H1 (cell line): ENCODE data around the gene NSD2. TPM values are rescaled to one million over a fixed set of nuclear protein-coding genes. Genes with fewer than 3 reads are reported as not detected.

Source experiments
- CTCF ChIA-PET: fragments of 300-600 bp; sonication (Branson Sonifier 250); formaldehyde crosslinking; loops from one replicate; lab custom pipeline; 2021; ENCODE audit not compliant: partially characterized antibody; lab: Charles Lee
- POLR2A ChIA-PET: fragments of 300-600 bp; sonication (Branson Sonifier 250); formaldehyde crosslinking; loops from one replicate; lab custom pipeline; 2021; ENCODE audit warnings: inconsistent platforms; ENCODE audit not compliant: partially characterized antibody; lab: Charles Lee
- DNase-seq, 2 experiments: peaks; one replicate each; pipeline versions ENCODE4 v3.0.0 to v3.0.0-alpha.2; 2010 to 2022; ENCODE audit warnings: low spot score in 2 of 2, low read depth in 1 of 2, mixed read lengths in 1 of 2
- FAIRE-seq: peaks from 2 replicates; lab custom pipeline; 2011; peaks lifted over from hg19 to GRCh38; lab: Jason Lieb, UNC
- H2AFZ ChIP-seq: 2 replicates; pipeline ENCODE4 v1.8.1; 2012; ENCODE audit warnings: low read length, inconsistent platforms
- H2AK5ac ChIP-seq: 2 replicates; pipeline ENCODE4 v1.6.1; 2013; ENCODE audit warnings: low read depth, low read length
- H2BK120ac ChIP-seq: replicated peaks from 2 replicates; pipeline ENCODE3; 2013; ENCODE audit warnings: low read depth, low read length, inconsistent platforms
- H2BK12ac ChIP-seq: 2 replicates; pipeline ENCODE4 v1.6.1; 2013; ENCODE audit warnings: low read depth, low read length
- H2BK15ac ChIP-seq: 2 replicates; pipeline ENCODE4 v1.6.1; 2013; ENCODE audit warnings: low read length
- H2BK20ac ChIP-seq: 2 replicates; pipeline ENCODE4 v1.6.1; 2013; ENCODE audit warnings: low read length
- H2BK5ac ChIP-seq: 2 replicates; pipeline ENCODE4 v1.6.1; 2013; ENCODE audit warnings: low read depth, low read length
- H3K14ac ChIP-seq: 2 replicates; pipeline ENCODE4 v1.6.1; 2013; ENCODE audit warnings: inconsistent platforms; ENCODE audit not compliant: insufficient read length
- H3K18ac ChIP-seq: 2 replicates; pipeline ENCODE4 v1.6.1; 2013; ENCODE audit warnings: low read length; ENCODE audit errors: extremely low read depth
- H3K23ac ChIP-seq: 2 replicates; pipeline ENCODE4 v1.6.1; 2013; ENCODE audit warnings: inconsistent platforms; ENCODE audit not compliant: insufficient read length
- H3K23me2 ChIP-seq: 2 replicates; pipeline ENCODE4 v1.6.1; 2013; ENCODE audit warnings: low read depth, low read length
- H3K27ac ChIP-seq: 2 replicates; pipeline ENCODE4 v1.6.1; 2011; ENCODE audit warnings: low read depth, low read length, inconsistent platforms
- H3K27me3 ChIP-seq, 4 experiments: replicated peaks in 1 of 4; 1 replicate in 1 of 4; 2 replicates in 3 of 4; pipeline versions ENCODE4 v1.6.1 to v1.8.1; 2011 to 2013; ENCODE audit warnings: low read length in 3 of 4, mild to moderate bottlenecking in 3 of 4, inconsistent platforms in 2 of 4, mixed read lengths in 2 of 4, moderate library complexity in 1 of 4; ENCODE audit not compliant: control insufficient read depth in 3 of 4, insufficient read depth in 3 of 4; ENCODE audit errors: extremely low read depth in 1 of 4
- H3K36me3 ChIP-seq, 4 experiments: 2 replicates each; pipeline versions ENCODE4 v1.6.1 to v1.8.1; 2011 to 2013; ENCODE audit warnings: mild to moderate bottlenecking in 4 of 4, low read length in 3 of 4, moderate library complexity in 2 of 4, control low read depth in 1 of 4, inconsistent platforms in 1 of 4; ENCODE audit not compliant: insufficient read depth in 4 of 4, control insufficient read depth in 2 of 4
- H3K4ac ChIP-seq: replicated peaks from 2 replicates; pipeline ENCODE3; 2013; ENCODE audit warnings: low read length, low read depth, mixed read lengths, inconsistent platforms; ENCODE audit not compliant: insufficient read length
- H3K4me1 ChIP-seq, 4 experiments: replicated peaks in 1 of 4; 1 replicate in 1 of 4; 2 replicates in 3 of 4; pipeline versions ENCODE4 v1.6.1 to v1.8.1; 2011 to 2013; ENCODE audit warnings: low read length in 3 of 4, inconsistent platforms in 2 of 4, mixed read lengths in 1 of 4; ENCODE audit not compliant: insufficient read depth in 4 of 4, control insufficient read depth in 3 of 4
- H3K4me2 ChIP-seq, 2 experiments: 2 replicates each; pipeline versions ENCODE4 v1.6.1 to v1.8.1; 2011 to 2013; ENCODE audit warnings: low read depth in 2 of 2, low read length in 2 of 2, control low read depth in 1 of 2, inconsistent platforms in 1 of 2, mild to moderate bottlenecking in 1 of 2; ENCODE audit not compliant: insufficient read depth in 1 of 2
- H3K4me3 ChIP-seq, 4 experiments: fragments of 200-600, 300-600 bp in 1 of 4; sonication (generic), shearing (Covaris generic), sonication (Bioruptor Twin) in 1 of 4; 2 replicates each; pipeline versions ENCODE4 v1.5.1 to v1.8.1; 2011 to 2016; ENCODE audit warnings: low read length in 4 of 4, low read depth in 3 of 4, control low read depth in 2 of 4, inconsistent platforms in 2 of 4, mild to moderate bottlenecking in 2 of 4, mixed read lengths in 1 of 4, moderate library complexity in 1 of 4; ENCODE audit not compliant: insufficient read depth in 2 of 4; ENCODE audit errors: extremely low read depth in 1 of 4
- H3K56ac ChIP-seq: replicated peaks from 2 replicates; pipeline ENCODE3; 2013; ENCODE audit warnings: low read depth, mild to moderate bottlenecking, mixed read lengths, low read length, inconsistent platforms; ENCODE audit not compliant: insufficient read length
- H3K79me1 ChIP-seq: 2 replicates; pipeline ENCODE4 v1.6.1; 2013; ENCODE audit warnings: low read depth, low read length, control low read depth
- H3K79me2 ChIP-seq, 2 experiments: 2 replicates each; pipeline versions ENCODE4 v1.6.1 to v1.8.1; 2012 to 2013; ENCODE audit warnings: low read length in 2 of 2, mild to moderate bottlenecking in 2 of 2, inconsistent platforms in 1 of 2; ENCODE audit not compliant: insufficient read depth in 2 of 2, control insufficient read depth in 1 of 2
- H3K9ac ChIP-seq, 4 experiments: replicated peaks in 1 of 4; 1 replicate in 1 of 4; 2 replicates in 3 of 4; pipeline versions ENCODE4 v1.6.1 to v1.8.1; 2011 to 2013; ENCODE audit warnings: low read depth in 3 of 4, low read length in 3 of 4, control low read depth in 2 of 4, mild to moderate bottlenecking in 2 of 4, moderate library complexity in 2 of 4, inconsistent platforms in 1 of 4; ENCODE audit errors: extremely low read depth in 1 of 4
- H3K9me3 ChIP-seq, 2 experiments: 2 replicates each; pipeline versions ENCODE4 v1.6.1 to v1.8.1; 2012 to 2013; ENCODE audit warnings: mild to moderate bottlenecking in 2 of 2, moderate library complexity in 2 of 2, control low read depth in 1 of 2, inconsistent platforms in 1 of 2, low read depth in 1 of 2, low read length in 1 of 2, mixed read lengths in 1 of 2; ENCODE audit not compliant: insufficient read depth in 2 of 2
- H4K20me1 ChIP-seq, 2 experiments: replicated peaks in 1 of 2; 2 replicates each; pipeline versions ENCODE3 to v1.8.1; 2011 to 2013; ENCODE audit warnings: inconsistent platforms in 2 of 2, low read length in 2 of 2, mild to moderate bottlenecking in 1 of 2; ENCODE audit not compliant: insufficient read depth in 2 of 2, control insufficient read depth in 1 of 2
- H4K5ac ChIP-seq: 2 replicates; pipeline ENCODE4 v1.6.1; 2013; ENCODE audit warnings: low read length, low read depth, mixed read lengths, inconsistent platforms; ENCODE audit not compliant: insufficient read length
- H4K8ac ChIP-seq: 2 replicates; pipeline ENCODE4 v1.8.0; 2013; ENCODE audit warnings: mild to moderate bottlenecking, moderate library complexity, low read length, inconsistent platforms; ENCODE audit not compliant: insufficient read depth; ENCODE audit errors: extremely low read depth
- H4K91ac ChIP-seq: replicated peaks from 2 replicates; pipeline ENCODE3; 2013; ENCODE audit warnings: low read length, mixed read lengths, inconsistent platforms; ENCODE audit not compliant: insufficient read length
- POLR2A ChIP-seq, 2 experiments: IDR thresholded peaks; 1 replicate in 1 of 2; 2 replicates in 1 of 2; pipeline ENCODE4 v1.6.1; 2011; ENCODE audit warnings: low read depth in 2 of 2, low read length in 2 of 2, mild to moderate bottlenecking in 2 of 2; ENCODE audit errors: control extremely low read depth in 1 of 2
- WGBS, 2 experiments: shearing (Covaris generic) in 1 of 2; methylation state at CpG; one replicate each; pipeline versions ENCODE4 v1.1.6 to v1.1.7; 2013 to 2015; ENCODE audit warnings: low lambda C conversion rate in 2 of 2, mixed read lengths in 2 of 2, inconsistent platforms in 1 of 2, low coverage in 1 of 2, missing lambda C conversion rate in 1 of 2; ENCODE audit not compliant: insufficient replicate concordance in 2 of 2, insufficient coverage in 1 of 2, insufficient read length in 1 of 2; ENCODE audit errors: extremely low coverage in 1 of 2, missing lambda C conversion rate in 1 of 2; 5-methylcytosine and 5-hydroxymethylcytosine counted together
- polyA plus RNA-seq, 7 experiments: library from polyadenylated mRNA; depleted of rRNA in 3 of 7; stranded (reverse) in 5 of 7; unstranded in 2 of 7; fragments of >200 nt in 5 of 7; fragments of 200-250 nt in 2 of 7; gene quantifications; 1 replicate in 5 of 7; 2 replicates in 1 of 7; 4 replicates in 1 of 7; pipeline versions ENCODE4 v1.2.1 to v1.2.3, GENCODE V29; 2011 to 2013; ENCODE audit warnings: missing spikeins in 2 of 7, mixed read lengths in 2 of 7
- total RNA-seq: library from RNA; stranded (reverse); fragmentation: NEBNext Ultra II Directional; extraction: Animal tissue kit (Norgen Biotek cat#: 25700); gene quantifications from 2 replicates; pipeline ENCODE4 v1.2.1, GENCODE V29; 2021

NSD2 gene
- total and polyA plus RNA-seq, 2 of the 8 experiments (the other 6 are each of a cell fraction or from before 2014, with no cell fraction given): 26.7 to 129 TPM

- Histone ChIP-seq H3K18ac (no peak overlapping the region), H4K5ac (no peak overlapping the region), H2BK20ac (no peak overlapping the region), H4K91ac (no peak overlapping the region), H3K4me1 (no peaks in the 10 kb centered on the region), H3K36me3 (peaks cover 2 to 22% (median 18%) of the 10 kb centered on the region in 4 experiments; a peak in 7 of 8 replicates), H3K79me1 (no peaks in the 10 kb centered on the region; the same call in 1 of the 2 replicates), H3K9me3 (no peaks in the 10 kb centered on the region), H4K8ac (no peak overlapping the region), H3K4ac (no peak overlapping the region), H3K4me2 (no peak overlapping the region), H3K4me3 (no peak overlapping the region), H3K79me2 (no peaks in the 10 kb centered on the region), H2BK15ac (no peak overlapping the region), H3K23me2 (no peaks in the 10 kb centered on the region), H3K14ac (no peak overlapping the region), H2AK5ac (no peak overlapping the region), H2BK12ac (no peak overlapping the region), H3K23ac (no peak overlapping the region), H2BK5ac (no peak overlapping the region), H3K9ac (no peak overlapping the region), H4K20me1 (peaks cover 0 to 7% of the 10 kb centered on the region in 2 experiments), H3K27ac (no peak overlapping the region), H2AFZ (no peak overlapping the region), H3K56ac (no peak overlapping the region), H2BK120ac (no peak overlapping the region), H3K27me3 (no peaks in the 10 kb centered on the region)
- CTCF ChIA-PET: no interaction called here
- no peak for FAIRE-seq
- 95% methylated on average over 10 of the region's 10 CpGs; no CpG with 5 or more reads in 1 of the 2 experiments for WGBS, 2 experiments
- DNase-seq: no peak
- POLR2A ChIA-PET: no interaction called here
- TF ChIP-seq POLR2A (IDR thresholded peaks at IDR 0.05; ENCODE audit: control extremely low read depth in 1 of 2, low read depth in 2 of 2, low read length in 2 of 2): 0 out of 3 replicates have a peak, but pooled peaks of 1 of the 2 experiments have one; percentile 26
These were observed 79.2 kb downstream of the NSD2 start for GRCh38 chr4:1950369-1950768.
